Keratinocyte (primary cell): ENCODE results near the gene ALDH3A1. TPM values are rescaled to one million over a fixed set of nuclear protein-coding genes. Genes with fewer than 3 reads are reported as not detected.

Experiments used
- DNase-seq: peaks from one replicate; pipeline ENCODE4 v3.0.0-alpha.2; 2011; ENCODE audit warnings: low read depth, missing footprints, low spot score
- FAIRE-seq: peaks from 2 replicates; lab custom pipeline; 2011; peaks lifted over from hg19 to GRCh38; lab: Jason Lieb, UNC
- H2AFZ ChIP-seq: 2 replicates; pipeline ENCODE4 v1.6.0; 2012; ENCODE audit warnings: low read length, control low read depth, inconsistent platforms; ENCODE audit not compliant: control insufficient read depth
- H3K27ac ChIP-seq: 2 replicates; pipeline ENCODE4 v1.5.1; 2011; ENCODE audit warnings: low read length; ENCODE audit not compliant: control insufficient read depth, insufficient read depth
- H3K27me3 ChIP-seq: 3 replicates; pipeline ENCODE4 v1.6.0; 2011; ENCODE audit warnings: low read length; ENCODE audit not compliant: control insufficient read depth, insufficient read depth; ENCODE audit errors: extremely low read depth
- H3K36me3 ChIP-seq, 2 experiments: 2 replicates in 1 of 2; 3 replicates in 1 of 2; pipeline ENCODE4 v1.5.1; 2011; ENCODE audit warnings: low read length in 2 of 2, mild to moderate bottlenecking in 1 of 2; ENCODE audit not compliant: control insufficient read depth in 2 of 2, insufficient read depth in 2 of 2; ENCODE audit errors: extremely low read depth in 1 of 2
- H3K4me1 ChIP-seq: 3 replicates; pipeline ENCODE4 v1.5.1; 2011; ENCODE audit warnings: low read length; ENCODE audit not compliant: control insufficient read depth, insufficient read depth; ENCODE audit errors: extremely low read depth
- H3K4me2 ChIP-seq: 3 replicates; pipeline ENCODE4 v1.6.0; 2011; ENCODE audit warnings: low read depth, low read length; ENCODE audit not compliant: control insufficient read depth, insufficient read depth; ENCODE audit errors: extremely low read depth
- H3K4me3 ChIP-seq, 3 experiments: fragments of 200-600 bp in 1 of 3; sonication (generic) in 1 of 3; 2 replicates in 2 of 3; 3 replicates in 1 of 3; pipeline ENCODE4 v1.5.1; 2011 to 2016; ENCODE audit warnings: low read length in 3 of 3, mild to moderate bottlenecking in 3 of 3, control low read depth in 2 of 3, inconsistent platforms in 1 of 3, low read depth in 1 of 3, mixed read lengths in 1 of 3, mixed run types in 1 of 3, moderate library complexity in 1 of 3; ENCODE audit not compliant: control insufficient read depth in 2 of 3, insufficient read depth in 2 of 3; ENCODE audit errors: extremely low read depth in 1 of 3
- H3K79me2 ChIP-seq: 2 replicates; pipeline ENCODE4 v1.6.0; 2012; ENCODE audit warnings: low read length; ENCODE audit not compliant: control insufficient read depth, insufficient read depth
- H3K9ac ChIP-seq: 3 replicates; pipeline ENCODE4 v1.6.0; 2011; ENCODE audit warnings: low read length; ENCODE audit not compliant: control insufficient read depth, insufficient read depth; ENCODE audit errors: extremely low read depth
- H3K9me1 ChIP-seq: 3 replicates; pipeline ENCODE4 v1.6.0; 2011; ENCODE audit warnings: low read length; ENCODE audit not compliant: control insufficient read depth, insufficient read depth; ENCODE audit errors: extremely low read depth
- H3K9me3 ChIP-seq: 2 replicates; pipeline ENCODE4 v1.5.1; 2012; ENCODE audit warnings: low read depth, low read length; ENCODE audit not compliant: control insufficient read depth
- H4K20me1 ChIP-seq: 3 replicates; pipeline ENCODE4 v1.6.0; 2011; ENCODE audit warnings: low read length; ENCODE audit not compliant: control insufficient read depth, insufficient read depth; ENCODE audit errors: extremely low read depth
- EZH2 ChIP-seq: IDR thresholded peaks from one replicate; pipeline ENCODE4 v1.6.1; 2012; ENCODE audit warnings: inconsistent platforms, mild to moderate bottlenecking, low read length, moderate library complexity
- dilution Hi-C: fragments of 300-500 bp; cut with MboI; formaldehyde crosslinking; loops from one replicate; pipeline ENCODE4 v1.7.0; 2020; ENCODE audit warnings: low sequenced_read_pairs; ENCODE audit not compliant: extremely low pct_ligation_motif_present
- polyA plus RNA-seq, 5 experiments: library from polyadenylated mRNA; depleted of rRNA in 3 of 5; stranded (reverse) in 3 of 5; stranded (forward) in 1 of 5; unstranded in 1 of 5; fragments of >200 nt; gene quantifications; 1 replicate in 1 of 5; 2 replicates in 3 of 5; 3 replicates in 1 of 5; pipeline versions ENCODE4 v1.2.1 to v1.2.3, GENCODE V29; 2011 to 2012; ENCODE audit warnings: missing spikeins in 2 of 5, low read depth in 1 of 5, low replicate concordance in 1 of 5
- TF ChIP-seq, protein P1 (sequence below), 3 experiments: IDR thresholded peaks in 1 of 3; conservative IDR thresholded peaks in 1 of 3; optimal IDR thresholded peaks in 1 of 3; 2 replicates in 2 of 3; 3 replicates in 1 of 3; pipeline versions ENCODE3 to v1.5.1; 2011; ENCODE audit warnings: low read length in 3 of 3, mild to moderate bottlenecking in 3 of 3, moderate library complexity in 2 of 3, control low read depth in 1 of 3, inconsistent platforms in 1 of 3; ENCODE audit not compliant: insufficient read depth in 2 of 3; ENCODE audit errors: extremely low read depth in 1 of 3

Gene ALDH3A1
- polyA plus RNA-seq, 1 donor (not counting 4 experiments of a cell fraction or from before 2014, with no cell fraction given): 5.8 TPM

- FAIRE-seq (peak; percentile 99), DNase-seq (peak; percentile 72)
- Histone ChIP-seq H3K27ac (peak overlapping the region; percentile 55), H3K79me2 (no peaks in the 10 kb centered on the region), H3K4me1 (peaks cover 51% of the 10 kb centered on the region), H4K20me1 (no peaks in the 10 kb centered on the region), H3K9ac (peak overlapping the region; percentile 48), H2AFZ (peak overlapping the region; percentile 0), H3K27me3 (no peaks in the 10 kb centered on the region), H3K9me1 (no peaks in the 10 kb centered on the region), H3K9me3 (no peaks in the 10 kb centered on the region), H3K4me3 (peak overlapping the region in 1 of 3 experiments; percentile 21), H3K36me3 (no peaks in the 10 kb centered on the region), H3K4me2 (peak overlapping the region; percentile 80)
- dilution Hi-C loops: no loop called here
- TF ChIP-seq, protein P1, sequence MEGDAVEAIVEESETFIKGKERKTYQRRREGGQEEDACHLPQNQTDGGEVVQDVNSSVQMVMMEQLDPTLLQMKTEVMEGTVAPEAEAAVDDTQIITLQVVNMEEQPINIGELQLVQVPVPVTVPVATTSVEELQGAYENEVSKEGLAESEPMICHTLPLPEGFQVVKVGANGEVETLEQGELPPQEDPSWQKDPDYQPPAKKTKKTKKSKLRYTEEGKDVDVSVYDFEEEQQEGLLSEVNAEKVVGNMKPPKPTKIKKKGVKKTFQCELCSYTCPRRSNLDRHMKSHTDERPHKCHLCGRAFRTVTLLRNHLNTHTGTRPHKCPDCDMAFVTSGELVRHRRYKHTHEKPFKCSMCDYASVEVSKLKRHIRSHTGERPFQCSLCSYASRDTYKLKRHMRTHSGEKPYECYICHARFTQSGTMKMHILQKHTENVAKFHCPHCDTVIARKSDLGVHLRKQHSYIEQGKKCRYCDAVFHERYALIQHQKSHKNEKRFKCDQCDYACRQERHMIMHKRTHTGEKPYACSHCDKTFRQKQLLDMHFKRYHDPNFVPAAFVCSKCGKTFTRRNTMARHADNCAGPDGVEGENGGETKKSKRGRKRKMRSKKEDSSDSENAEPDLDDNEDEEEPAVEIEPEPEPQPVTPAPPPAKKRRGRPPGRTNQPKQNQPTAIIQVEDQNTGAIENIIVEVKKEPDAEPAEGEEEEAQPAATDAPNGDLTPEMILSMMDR (optimal IDR thresholded peaks at IDR 0.05 in 1 of 3, IDR thresholded peaks at IDR 0.05 in 1 of 3, conservative IDR thresholded peaks at IDR 0.05 in 1 of 3; ENCODE audit: extremely low read depth in 1 of 3, insufficient read depth in 2 of 3, low read length in 3 of 3): peak in 1 of 3 experiments; percentile 67
- TF ChIP-seq EZH2: no peak
These were observed 28.5 kb downstream of the ALDH3A1 start for GRCh38 chr17:19719355-19720209.

GRCh38 chr17:19718613-19719354, 29.3 kb downstream of the ALDH3A1 start:
- peak overlapping the region in 2 of 3 experiments; percentile 7 to 21 for H3K4me3 ChIP-seq
- H4K20me1 ChIP-seq: no peaks in the 10 kb centered on the region
- dilution Hi-C loops: no loop called here
- no peaks in the 10 kb centered on the region for H3K9me1 ChIP-seq
- peak; percentile 44 for DNase-seq
- peak overlapping the region; percentile 0 for H2AFZ ChIP-seq
- H3K27me3 ChIP-seq: no peaks in the 10 kb centered on the region
- no peak for TF ChIP-seq EZH2
- TF ChIP-seq, protein P1 (optimal IDR thresholded peaks at IDR 0.05 in 1 of 3, IDR thresholded peaks at IDR 0.05 in 1 of 3, conservative IDR thresholded peaks at IDR 0.05 in 1 of 3; ENCODE audit: extremely low read depth in 1 of 3, insufficient read depth in 2 of 3, low read length in 3 of 3): peak; percentile 66 to 81 (median 80)
- peak overlapping the region; percentile 48 for H3K9ac ChIP-seq
- no peak for FAIRE-seq
- H3K4me2 ChIP-seq: peak overlapping the region; percentile 80
- peak overlapping the region; percentile 55 for H3K27ac ChIP-seq
- H3K4me1 ChIP-seq: peaks cover 43% of the 10 kb centered on the region
- no peaks in the 10 kb centered on the region for H3K36me3 ChIP-seq
- no peaks in the 10 kb centered on the region for H3K79me2 ChIP-seq
- no peaks in the 10 kb centered on the region for H3K9me3 ChIP-seq
